COR-L47 (cell line): ENCODE results near the gene SCUBE1.
A peak's percentile ranks its signal among the peaks of the same experiment; 100 is the strongest.

ENCODE experiments used
- DNase-seq: peaks from one replicate; lab custom pipeline; 2025; lab: John Stamatoyannopoulos, UW

The SCUBE1 gene

GRCh38 chr22:43199541-43199940 lies 143.6 kb downstream of the SCUBE1 start:
- DNase-seq = no peak

- DNase-seq = no peak
Observed at GRCh38 chr22:43198936-43199335, 144.2 kb downstream of the SCUBE1 start.

- no peak for DNase-seq
Observed at GRCh38 chr22:43198126-43198525, 145.0 kb downstream of the SCUBE1 start.

GRCh38 chr22:43197271-43197941 lies 145.8 kb downstream of the SCUBE1 start:
- DNase-seq = no peak

GRCh38 chr22:43191831-43192230 lies 151.3 kb downstream of the SCUBE1 start:
- no peak for DNase-seq

GRCh38 chr22:43188829-43189545 lies 154.2 kb downstream of the SCUBE1 start:
- no peak for DNase-seq

- DNase-seq = peak; percentile 95
Observed at GRCh38 chr22:43187171-43188099, 155.7 kb downstream of the SCUBE1 start.

- peak; percentile 60 for DNase-seq
Observed at GRCh38 chr22:43186272-43187170, 156.7 kb downstream of the SCUBE1 start, which contains the start of gene TTLL12. Gene TTLL12 (minus strand): TSS chr22:43187134. CDS start chr22:43187069, 65 bp downstream.

GRCh38 chr22:43185860-43186261 lies 157.3 kb downstream of the SCUBE1 start:
- DNase-seq = peak; percentile 51

GRCh38 chr22:43183496-43184277 lies 159.5 kb downstream of the SCUBE1 start:
- no peak for DNase-seq

GRCh38 chr22:43182726-43183125 lies 160.4 kb downstream of the SCUBE1 start:
- no peak for DNase-seq

GRCh38 chr22:43182118-43182517 lies 161.1 kb downstream of the SCUBE1 start:
- DNase-seq = no peak

- DNase-seq = no peak
Observed at GRCh38 chr22:43181321-43182076, 161.7 kb downstream of the SCUBE1 start.

GRCh38 chr22:43180670-43181069 lies 162.5 kb downstream of the SCUBE1 start:
- DNase-seq = no peak

GRCh38 chr22:43179911-43180195 lies 163.3 kb downstream of the SCUBE1 start:
- DNase-seq = no peak

- no peak for DNase-seq
Observed at GRCh38 chr22:43179146-43179910, 163.8 kb downstream of the SCUBE1 start.

- no peak for DNase-seq
Observed at GRCh38 chr22:43177479-43177878, 165.7 kb downstream of the SCUBE1 start.

GRCh38 chr22:43176090-43176489 lies 167.1 kb downstream of the SCUBE1 start:
- DNase-seq = no peak

GRCh38 chr22:43174941-43175531 lies 168.1 kb downstream of the SCUBE1 start:
- peak; percentile 83 for DNase-seq
